ENCODE measurements around the gene HS3ST3A1.

HS3ST3A1 gene

DNA sequence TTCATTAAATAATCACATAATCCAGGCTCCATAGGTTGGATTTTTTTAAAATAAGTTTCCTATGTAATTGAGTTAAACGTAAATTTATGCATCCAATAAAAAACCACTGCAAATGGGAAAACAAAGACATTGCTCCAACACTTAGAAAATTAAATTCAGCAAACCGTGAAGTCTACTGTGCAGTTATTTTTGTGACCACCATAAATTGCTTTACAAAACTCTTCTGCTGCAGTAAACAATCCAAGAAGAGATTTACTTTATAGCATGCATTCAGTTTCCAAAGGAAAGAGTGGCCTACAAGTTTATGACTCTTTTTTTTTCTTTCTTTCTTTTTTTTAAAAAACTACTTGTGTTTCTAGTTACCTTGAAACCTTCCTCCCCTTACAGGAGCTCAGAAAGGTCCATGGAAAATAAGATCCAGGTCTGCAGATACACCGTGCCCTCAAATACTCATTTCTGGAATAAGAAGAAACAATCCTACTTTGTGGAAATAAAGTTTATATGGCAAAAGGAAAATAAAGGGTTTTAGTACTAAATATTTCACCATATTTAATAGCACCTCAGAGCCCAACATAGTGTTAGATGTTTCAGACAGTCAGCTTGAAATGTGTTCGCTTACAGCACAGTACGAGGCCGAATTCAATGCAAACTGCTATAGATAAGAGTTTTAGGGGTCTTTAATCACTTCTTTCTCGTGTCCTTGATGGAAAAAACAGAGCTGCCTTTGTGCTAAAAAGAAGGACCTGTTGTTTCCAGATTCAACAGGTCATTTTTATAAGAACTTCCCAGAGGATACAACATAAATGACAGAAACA, 3.2 kb downstream of the HS3ST3A1 start:
- no peak overlapping the region for H3K27ac ChIP-seq
- TF ChIP-seq, protein P1, sequence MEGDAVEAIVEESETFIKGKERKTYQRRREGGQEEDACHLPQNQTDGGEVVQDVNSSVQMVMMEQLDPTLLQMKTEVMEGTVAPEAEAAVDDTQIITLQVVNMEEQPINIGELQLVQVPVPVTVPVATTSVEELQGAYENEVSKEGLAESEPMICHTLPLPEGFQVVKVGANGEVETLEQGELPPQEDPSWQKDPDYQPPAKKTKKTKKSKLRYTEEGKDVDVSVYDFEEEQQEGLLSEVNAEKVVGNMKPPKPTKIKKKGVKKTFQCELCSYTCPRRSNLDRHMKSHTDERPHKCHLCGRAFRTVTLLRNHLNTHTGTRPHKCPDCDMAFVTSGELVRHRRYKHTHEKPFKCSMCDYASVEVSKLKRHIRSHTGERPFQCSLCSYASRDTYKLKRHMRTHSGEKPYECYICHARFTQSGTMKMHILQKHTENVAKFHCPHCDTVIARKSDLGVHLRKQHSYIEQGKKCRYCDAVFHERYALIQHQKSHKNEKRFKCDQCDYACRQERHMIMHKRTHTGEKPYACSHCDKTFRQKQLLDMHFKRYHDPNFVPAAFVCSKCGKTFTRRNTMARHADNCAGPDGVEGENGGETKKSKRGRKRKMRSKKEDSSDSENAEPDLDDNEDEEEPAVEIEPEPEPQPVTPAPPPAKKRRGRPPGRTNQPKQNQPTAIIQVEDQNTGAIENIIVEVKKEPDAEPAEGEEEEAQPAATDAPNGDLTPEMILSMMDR (conservative IDR thresholded peaks at IDR 0.05), result no peak

DNA sequence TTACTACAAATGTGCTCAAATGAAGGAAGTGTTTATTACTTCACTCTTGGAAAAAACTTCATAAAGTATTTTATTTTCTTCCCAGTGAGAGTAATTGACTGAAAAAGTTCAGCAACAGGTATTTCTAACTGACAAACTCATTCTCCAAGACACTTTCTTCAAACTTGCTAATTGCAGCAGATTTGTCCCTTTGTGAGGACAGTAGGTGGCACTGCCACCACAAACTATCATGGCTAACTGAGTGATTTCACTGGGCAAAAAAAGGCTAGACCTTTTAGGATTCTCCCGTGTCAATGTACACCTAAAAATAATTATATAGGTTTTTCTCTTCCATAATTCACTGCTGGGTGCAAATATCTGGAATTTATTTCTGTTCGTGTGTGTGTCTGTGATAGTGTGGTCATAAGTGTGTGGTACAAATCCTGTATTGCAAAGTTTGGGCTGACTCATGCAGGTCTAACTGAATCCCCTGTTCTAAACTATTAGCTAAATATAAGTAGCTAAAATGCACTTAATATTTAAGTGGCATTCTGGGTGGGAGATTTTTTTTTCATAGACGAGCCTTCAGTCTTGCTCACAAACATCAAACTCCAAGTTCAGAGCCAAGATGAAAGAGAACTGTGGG, 3.9 kb downstream of the HS3ST3A1 start:
- TF ChIP-seq, protein P1 (conservative IDR thresholded peaks at IDR 0.05), result peak; percentile 82
- no peak overlapping the region for H3K27ac ChIP-seq

DNA sequence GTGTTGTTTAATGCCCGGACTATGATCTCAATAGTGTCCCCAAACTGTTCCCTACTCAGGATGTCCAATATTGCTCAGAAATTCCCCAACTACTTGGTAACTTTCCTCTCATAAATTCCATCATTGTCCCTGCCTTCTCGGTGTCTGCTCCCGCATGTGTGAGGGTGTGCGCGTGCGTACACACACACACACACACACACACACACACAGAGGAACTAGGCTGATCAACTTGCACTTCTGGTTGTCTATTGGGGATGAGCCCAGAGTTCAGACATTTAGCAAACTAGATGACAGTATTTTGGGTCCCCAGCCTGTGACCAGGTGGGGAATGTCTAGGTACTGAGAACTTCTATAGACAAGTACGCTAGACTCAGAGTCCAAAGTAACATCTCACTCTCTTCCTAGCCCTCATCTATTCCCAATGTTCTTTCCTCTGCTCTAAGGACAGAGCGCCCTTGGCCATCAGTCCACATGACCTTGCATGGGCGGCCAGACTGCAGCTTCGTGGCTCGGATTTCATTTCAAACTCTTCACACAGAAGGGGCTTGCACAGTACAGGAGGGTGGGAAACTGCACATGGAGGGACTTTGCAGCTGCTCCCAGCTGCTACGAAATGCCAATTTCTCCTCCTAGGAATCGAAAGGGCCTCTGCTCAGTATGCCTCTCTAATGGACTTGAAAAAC, 5.3 kb downstream of the HS3ST3A1 start:
- no peak overlapping the region for H3K27ac ChIP-seq
- TF ChIP-seq, protein P1 (conservative IDR thresholded peaks at IDR 0.05), result no peak

DNA sequence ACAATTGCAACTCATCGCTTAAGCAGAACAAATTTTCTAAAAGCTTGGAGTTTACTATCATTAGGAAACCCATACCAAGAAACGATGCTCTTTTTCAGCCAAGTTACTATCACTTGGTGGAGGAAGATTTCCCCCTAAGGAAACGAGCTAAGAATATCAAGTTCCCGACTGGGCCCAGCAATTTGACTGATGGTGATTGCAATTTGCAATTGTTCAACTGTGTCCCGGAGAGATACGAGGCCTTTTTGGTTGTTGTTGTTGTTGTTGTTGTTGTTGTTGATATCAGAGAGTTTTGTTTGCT, 6.2 kb downstream of the HS3ST3A1 start:
- TF ChIP-seq, protein P1 (conservative IDR thresholded peaks at IDR 0.05), result no peak
- no peak overlapping the region for H3K27ac ChIP-seq

DNA sequence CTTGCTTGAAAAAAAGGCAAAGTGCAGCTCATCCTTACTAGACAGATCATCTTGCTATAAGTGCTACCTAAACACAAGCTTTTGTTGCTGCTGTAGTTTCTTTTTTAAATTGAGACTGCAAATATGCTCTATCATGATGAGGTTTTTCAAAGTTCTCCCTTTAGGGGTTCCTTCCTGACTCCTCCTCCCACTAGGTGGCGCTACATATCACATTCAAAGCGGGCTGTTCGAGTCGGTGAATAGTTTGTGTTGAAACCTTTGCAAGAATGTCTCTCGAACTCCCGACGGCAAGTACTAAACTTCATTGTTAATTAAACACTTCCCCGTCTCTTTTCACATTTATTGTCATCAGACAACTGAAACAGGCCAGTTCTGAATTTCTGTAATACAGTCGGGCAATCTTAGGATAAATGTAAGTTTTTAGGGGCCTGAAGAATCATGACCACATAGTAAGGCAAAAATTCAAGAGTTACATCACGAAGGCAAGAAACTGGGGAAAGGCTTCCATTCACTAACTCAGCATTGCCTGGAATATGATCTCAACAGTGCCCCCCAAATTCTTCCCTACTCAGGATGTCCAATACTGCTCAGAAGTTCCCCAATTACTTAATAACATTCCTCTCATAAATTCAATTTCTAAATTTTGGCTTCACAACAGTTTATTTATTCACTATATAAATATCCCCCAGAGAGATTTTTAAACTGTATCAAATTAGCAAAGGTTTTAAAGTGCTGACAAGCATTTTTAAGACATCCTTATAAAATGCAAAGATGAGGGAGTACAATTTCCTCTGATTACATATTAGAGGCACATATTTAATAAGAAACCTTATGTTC, 6.7 kb downstream of the HS3ST3A1 start:
- TF ChIP-seq, protein P1 (conservative IDR thresholded peaks at IDR 0.05), result peak; percentile 87
- no peak overlapping the region for H3K27ac ChIP-seq

DNA sequence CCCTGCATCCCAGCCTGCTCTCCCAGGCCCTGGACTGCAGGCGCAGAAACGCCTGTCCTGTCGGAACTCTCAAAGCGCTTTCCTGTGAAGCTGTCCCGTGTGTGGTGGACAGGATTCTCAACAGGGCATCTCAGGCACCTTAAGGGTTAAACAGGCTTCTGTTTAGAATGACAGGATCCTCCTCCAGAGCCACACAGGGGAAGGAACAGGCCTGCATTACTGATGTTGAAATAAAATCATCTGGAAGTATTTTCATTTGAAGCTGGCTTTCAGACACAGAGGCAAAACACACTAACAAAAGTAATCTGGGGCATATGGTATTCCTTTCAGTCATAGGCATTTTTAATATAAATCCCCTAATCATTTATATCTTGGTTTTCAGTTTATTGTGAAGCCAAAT, 7.4 kb downstream of the HS3ST3A1 start:
- H3K27ac ChIP-seq, result no peak overlapping the region

More for the DNA sequence above, 7.4 kb downstream of the HS3ST3A1 start:
- TF ChIP-seq, protein P1 (conservative IDR thresholded peaks at IDR 0.05), result no peak

All from VCaP (cell line).